Activated CD8-positive, alpha-beta memory T cell treated with anti-CD3 and anti-CD28 coated beads, Interleukin-2, amount 50 U/mL, for 1 hour (primary cell): Measurements from ENCODE around the gene SRGAP3.

ENCODE experiments used
- DNase-seq: peaks from one replicate; pipeline ENCODE4 v3.0.0-alpha.2; 2020; ENCODE audit errors: extremely low read depth

SRGAP3 gene

DNA sequence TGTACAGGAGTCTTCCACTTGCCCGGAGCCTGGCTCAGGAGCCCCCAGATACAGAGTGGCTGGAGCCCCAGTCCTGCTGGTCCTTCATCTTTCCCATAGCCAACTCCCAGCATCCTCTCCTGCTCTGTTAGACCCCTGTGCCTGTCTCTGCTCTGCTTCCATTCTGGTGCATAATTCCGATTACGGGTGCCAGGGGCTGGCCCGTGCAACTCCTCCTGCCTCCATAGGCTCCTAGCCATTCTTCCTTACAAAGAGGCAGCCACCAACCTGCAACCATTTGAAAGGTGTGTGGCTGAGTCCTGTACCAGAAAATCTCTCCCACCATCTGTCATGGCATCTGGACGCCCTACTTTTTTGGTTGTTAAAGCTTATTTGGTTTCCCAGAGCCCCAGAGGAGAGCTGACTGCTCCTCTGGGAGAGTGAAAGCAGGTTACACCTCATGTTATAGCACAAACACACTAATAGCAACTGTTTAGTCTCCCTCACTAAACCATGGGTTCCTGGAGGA is 281.0 kb downstream of the SRGAP3 start:
- no peak for DNase-seq

DNA sequence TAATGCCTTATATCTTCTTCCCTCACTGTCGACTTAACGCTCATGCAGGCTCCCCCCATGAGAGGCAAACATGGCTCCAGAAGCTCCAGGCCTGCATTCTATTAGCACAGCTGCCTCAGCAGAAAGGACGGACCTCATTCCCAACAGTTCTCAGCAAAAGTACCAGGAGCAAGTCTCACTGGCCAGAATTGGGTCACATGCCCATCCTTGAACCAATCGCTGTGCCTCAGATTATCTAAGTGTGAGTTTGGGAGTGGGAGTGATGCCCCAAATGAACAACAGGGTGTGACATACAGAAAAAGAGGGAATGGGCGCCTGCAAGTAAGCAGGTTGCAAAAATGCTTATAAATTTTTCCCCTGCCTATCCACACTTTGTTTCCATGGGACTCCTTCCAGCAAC is 281.9 kb downstream of the SRGAP3 start:
- no peak for DNase-seq

DNA sequence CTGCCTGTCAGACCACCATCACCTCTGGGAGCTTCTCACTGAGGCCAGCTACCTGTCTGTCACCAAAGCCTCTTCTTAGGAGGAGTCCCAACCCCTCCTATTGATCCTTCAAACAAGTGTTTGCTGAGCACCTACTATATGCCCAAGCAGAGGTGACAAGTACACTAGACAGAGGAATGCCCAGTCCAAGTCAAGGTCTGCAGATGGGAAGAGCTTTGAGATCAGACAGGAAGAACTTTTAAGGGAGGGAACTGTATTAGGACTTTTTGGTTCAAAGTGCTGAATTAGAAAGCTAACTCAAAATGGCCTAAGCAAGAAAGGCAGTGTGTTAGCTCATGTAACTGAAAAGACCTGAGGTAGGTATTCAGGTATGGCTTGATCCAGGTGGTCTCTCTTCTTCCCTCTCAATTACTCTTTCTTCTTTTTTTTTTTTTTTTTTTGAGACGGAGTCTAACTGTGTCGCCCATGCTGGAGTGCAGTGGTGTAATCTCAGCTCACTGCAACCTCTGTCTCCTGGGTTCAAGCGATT is 282.6 kb downstream of the SRGAP3 start:
- DNase-seq: no peak

DNA sequence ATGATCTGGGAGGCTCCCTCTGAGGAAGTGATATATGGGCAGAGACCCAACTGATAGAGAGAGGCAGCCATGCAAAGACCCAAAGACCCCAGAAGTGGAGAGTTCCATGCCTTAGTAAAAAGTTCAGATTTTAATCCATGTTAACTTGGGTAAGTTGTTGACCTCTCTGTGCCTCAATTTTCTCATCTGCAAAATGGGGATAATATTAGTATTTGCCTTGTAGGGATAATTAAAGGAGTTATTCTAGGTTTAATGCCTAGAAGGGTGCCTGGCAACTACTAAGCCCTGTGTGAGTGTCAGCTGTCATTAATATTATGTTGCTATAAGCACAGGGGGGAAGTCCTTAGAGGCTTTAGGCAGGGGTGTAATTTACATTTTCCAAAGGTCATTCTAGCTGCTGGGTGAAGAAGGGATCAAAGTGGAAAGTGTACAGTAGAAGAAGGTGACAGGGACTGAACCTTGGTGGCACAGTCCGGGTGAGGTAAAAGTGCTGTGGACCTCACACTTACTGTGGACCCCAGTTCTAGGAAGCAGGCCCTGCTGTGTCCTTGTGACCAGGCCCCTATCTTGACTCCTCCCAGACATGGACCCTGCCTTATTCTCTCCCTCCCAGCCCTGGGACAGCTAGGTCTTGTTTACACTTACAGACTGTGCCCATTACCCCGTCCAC is 283.2 kb downstream of the SRGAP3 start:
- no peak for DNase-seq

DNA sequence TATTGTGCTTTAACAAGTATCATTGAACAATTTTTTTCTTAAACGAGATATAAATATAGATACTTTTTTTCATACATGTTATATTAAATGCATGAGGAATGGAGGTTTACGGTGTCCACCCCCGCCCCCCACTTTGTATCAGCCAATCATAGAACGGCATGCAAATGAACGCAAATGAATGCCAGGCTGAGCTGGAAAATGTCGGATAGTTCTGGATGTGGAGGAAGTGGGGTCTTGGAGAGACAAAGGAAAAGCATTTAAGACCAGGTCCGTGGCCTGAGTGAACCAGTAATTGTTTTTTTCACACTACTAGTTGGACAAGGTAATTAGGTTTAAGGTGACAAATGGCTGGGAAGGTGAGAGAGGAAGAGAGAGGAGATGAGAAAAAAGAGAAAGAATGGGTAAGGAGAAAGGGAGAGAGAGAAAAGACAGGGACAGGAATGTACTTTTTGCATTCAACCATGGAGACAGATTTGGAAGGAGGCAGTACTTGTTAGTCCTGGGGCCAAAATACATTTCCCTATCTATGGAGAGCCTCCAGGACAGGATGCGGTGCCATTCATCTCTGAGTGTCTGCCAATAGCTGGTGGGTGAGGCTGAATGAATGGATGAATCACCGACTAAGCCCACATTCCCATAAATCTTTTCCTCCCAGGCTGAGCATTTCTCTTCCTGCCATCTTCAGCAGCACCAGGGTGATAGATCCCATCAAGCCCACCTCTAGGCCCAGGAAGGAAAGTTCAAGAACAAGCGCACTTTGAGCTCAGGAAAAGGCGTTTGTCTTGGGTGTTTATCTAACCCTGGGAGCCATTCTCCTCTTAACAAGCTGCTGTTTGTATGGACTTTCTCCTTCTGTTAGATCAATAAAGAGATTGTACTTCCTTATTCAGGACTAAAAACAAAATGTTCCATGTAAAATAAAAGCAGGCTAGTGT is 284.7 kb downstream of the SRGAP3 start:
- DNase-seq: no peak

DNA sequence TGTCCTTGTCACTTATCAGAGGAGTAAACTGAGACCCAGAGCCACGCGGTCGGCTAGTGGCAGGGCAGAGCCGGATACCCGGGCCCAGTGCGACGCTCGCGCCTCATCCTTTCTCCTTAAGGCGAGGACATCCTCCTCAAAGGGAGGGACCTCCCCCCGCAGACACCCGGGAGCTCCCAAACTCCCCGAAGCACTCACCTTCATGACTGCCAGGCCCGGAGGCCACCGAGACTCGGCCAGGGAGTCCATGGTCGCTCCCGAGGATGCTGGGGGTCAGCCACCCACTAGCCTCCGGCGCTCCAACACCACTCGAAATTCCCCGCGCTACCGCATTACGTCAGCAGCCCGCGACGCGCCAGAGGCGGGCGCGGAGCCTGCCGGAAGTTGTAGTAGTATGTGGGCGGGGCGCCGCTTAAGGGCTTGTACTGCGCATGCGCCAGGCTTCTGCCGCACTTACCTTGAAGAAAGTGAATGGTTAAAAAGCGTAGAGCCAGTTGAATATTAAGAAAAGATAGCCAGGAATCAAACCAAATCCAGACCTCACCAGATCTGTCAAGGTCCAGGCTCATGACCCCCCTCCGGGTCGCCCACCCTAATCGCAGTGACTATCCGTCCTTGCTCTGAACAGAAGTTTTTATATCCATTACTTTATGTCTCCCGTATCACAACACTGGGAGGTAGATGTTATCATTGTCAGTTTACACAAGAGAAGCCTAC is 286.2 kb downstream of the SRGAP3 start, which contains the start of gene RAD18:
Gene RAD18 (minus strand): TSS at position 336 of the 717 bp plus-strand sequence. CDS start 87 bp downstream, at position 249.
- peak; percentile 78 for DNase-seq

DNA sequence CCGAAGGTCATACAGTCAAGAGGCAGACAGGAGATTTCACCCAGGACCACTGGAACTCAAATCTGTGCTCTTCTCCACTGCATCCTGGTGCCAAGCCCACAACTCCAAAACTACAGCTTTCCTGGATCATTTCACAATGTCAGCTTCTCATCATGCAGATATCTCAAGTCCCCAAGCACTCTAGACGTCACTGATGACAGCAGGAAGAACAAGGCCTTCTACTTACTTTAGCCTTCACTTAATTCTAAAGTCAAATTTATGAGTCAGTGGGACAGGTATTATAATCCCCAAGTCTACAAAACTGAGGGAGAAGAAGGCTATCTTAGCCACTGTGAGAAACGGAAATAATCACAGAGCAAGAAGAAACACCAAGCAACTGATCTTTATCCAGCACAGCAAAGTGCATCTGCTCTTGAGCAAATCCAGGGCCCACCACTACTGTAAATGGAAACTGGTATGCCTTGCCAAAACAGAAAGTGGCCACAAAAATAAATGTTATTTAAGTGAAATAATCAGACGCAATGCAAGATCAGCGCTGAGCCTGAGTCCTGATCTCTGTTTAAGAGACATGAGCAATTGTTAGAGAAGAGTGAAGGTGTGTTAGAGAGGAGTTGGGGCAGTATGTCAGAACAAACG is 287.1 kb downstream of the SRGAP3 start:
- DNase-seq: no peak

DNA sequence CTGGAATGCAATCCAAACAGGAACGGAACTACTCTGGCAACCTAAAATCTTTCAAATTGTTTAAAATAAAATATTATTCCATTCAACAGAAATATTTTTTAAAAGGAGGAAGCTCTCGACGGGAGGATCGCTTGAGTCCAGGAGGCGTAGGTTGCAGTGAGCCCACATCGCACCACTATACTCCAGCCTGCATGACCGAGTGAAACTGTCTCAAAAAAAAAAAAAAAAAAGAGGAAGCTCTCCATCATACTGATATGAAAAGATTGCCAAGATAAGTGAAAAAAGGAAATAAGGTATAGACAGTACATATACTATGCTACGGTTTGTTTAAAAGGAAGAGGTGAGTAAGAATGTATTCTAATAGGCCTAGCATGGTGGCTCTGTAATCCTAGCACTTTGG is 289.8 kb downstream of the SRGAP3 start:
- DNase-seq: no peak

DNA sequence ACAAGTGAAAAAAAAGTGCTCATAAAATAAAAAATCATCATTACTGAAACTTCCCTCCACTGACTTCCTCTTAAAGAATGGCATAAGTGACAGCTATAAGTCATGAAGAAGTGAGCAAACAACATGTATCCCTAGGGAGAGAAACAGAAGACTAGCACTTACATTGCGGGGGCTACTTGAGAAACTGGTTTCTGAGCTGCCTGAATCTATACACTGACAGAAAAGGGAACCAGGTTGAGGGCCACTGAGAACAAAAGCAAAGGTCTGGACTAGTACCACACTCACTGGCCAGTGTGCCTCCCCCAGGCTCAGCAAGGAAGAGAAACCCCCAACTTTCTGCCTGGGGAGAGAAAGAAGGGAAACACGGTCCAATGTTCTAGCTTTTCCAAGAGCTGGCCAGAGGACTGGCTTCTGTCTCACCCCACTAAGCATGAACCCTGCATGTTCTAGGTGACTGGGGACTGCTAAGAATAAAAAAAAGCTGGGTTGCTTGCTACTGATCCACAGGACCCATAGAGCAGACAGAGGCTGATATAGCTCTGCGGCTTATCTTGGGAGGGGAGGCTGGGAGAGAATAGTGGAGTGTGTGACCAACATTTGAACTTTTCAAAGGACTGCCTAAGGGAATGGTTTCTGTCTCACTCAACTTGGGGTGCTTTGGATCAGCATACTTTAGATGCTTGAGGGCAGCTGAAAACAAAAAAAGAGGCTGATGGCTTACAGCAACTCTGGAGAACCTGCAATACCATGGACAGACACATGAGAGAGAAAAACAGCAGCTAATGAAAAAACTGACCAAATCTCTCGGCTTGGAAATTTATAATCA is 294.3 kb downstream of the SRGAP3 start:
- no peak for DNase-seq

DNA sequence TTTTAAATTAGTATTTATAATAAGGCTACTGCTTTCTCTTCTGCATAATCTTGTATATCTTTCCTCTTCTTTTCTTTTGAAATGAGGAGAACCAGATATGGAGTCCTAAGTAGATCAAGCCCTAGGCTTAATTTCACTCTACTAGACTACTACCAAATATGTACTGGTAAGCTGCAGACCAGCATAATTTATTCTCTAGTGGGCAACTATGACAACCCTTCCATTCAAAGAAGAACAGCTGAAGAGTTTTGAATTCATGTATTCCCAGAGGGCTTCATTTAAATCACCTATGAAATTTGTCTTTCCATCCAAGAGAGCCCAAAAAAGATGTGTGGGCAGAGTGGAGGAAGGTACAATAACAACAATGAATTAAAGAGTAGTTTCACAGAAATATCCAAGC is 296.1 kb downstream of the SRGAP3 start:
- DNase-seq: no peak

DNA sequence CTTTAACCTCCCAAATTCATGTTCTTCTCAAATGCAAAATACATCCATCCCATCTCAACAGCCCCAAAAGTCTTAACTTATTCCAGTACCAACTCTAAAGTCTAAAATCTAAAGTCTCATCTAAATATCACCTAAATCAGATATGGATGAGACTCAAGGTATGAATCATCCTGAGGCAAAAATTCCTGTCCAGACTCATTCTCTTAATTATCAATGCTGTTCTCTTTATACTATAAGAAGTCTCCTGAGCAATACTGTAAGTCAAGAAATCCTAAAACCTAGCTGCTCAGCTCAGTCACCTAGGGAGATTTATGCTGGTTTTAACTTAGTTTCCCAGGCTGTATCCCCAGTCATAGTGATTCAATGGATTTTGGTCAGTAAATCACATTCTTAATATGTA is 297.3 kb downstream of the SRGAP3 start:
- DNase-seq: no peak

DNA sequence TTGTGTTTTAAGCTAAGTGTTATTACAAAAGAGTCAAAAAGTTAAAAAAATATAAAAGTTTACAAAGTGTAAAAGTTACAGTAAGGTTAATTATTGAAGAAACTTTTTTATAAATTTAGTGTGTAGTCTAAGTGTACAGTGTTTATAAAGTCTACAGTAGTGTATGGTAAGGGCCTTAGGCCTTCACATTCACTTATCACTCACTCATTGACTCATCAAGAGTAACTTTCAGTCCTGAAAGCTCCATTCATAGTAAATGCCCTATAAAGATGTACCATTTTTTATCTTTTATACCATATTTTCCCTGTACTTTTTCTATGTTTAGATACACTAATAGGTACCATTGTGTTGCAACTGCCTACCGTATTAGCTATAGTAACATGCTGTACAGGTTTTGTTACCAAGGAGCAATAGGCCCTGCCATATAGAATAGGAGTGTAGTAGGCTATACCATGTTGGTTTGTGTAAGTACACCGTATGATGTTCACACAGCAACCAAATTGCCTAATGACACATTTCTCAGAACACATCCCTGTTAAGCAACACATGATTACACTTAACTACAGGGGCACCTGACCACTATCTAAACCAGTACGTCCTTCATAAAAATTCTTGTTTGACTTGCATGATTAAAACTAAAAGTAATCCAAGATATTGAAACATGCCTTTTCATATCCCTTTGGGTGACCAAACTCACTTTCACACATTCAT is 303.4 kb downstream of the SRGAP3 start:
- no peak for DNase-seq

DNA sequence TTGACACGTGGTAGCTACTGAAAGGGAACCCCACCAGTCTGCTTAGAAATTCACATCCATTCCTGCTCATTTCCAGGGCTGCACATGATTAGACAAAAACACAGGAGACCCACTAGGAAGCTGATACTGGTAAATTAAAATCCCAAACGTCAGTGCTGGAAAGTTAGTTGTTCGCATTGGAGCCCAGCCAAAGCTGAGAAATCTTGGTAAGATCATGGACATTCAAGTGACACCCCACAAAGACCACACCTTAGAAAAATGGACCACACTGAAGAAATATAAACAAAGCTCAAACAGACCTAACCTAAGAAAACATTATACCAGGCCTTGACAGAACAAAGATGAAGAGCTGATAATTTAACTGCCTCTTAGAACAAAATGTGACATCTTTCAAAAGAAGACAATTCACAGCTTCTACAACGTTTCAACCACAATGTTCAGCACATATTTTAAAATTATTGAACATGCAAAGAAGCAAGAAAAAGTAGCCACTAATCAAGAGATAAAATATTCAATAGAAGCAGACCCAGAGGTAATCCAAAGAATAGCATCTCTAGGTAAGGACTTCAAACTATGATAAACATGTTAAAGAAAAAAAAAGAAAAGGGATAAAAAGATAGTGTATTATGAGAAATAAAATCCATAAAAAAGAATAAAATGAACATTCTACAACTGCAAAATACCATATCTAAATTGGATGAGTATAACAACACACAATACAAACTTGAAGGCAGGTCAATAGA is 306.5 kb downstream of the SRGAP3 start:
- DNase-seq: no peak

DNA sequence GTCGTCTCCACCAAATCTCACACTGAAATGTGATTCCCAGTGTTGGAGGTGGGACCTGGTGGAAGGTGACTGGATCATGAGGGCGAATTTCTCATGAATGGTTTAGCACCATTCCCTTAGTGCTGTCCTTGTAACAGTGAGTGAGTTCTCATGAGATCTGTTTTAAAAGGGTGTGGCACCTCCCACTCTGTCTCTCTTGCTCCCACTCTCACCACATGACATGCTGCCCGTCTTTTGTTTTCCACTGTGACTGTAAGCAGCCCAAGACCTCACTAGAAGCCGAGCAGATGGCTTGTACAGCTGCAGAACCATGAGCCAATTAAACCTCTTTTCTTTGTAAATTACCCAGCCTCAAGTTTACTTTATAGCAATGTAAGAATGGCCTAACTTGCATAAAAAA is 307.3 kb downstream of the SRGAP3 start:
- DNase-seq: no peak

DNA sequence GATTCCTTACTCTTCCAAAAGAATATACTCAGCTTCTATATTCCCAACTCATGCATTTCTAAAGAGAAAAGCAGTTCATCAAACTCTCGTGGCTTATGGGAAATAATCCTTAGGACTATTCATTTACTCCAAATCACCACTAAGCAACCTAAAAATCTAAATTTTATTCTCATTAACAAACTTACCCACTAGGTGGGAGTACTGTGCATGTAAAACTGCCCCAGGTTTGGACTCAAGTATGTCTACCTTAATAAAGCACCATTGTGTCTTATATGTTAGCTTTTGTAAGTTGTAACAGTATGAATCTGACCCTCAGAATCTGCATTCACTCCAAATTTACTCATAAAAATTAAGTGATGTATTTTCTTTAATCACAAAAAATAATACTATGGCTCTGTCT is 311.4 kb downstream of the SRGAP3 start:
- DNase-seq: no peak

DNA sequence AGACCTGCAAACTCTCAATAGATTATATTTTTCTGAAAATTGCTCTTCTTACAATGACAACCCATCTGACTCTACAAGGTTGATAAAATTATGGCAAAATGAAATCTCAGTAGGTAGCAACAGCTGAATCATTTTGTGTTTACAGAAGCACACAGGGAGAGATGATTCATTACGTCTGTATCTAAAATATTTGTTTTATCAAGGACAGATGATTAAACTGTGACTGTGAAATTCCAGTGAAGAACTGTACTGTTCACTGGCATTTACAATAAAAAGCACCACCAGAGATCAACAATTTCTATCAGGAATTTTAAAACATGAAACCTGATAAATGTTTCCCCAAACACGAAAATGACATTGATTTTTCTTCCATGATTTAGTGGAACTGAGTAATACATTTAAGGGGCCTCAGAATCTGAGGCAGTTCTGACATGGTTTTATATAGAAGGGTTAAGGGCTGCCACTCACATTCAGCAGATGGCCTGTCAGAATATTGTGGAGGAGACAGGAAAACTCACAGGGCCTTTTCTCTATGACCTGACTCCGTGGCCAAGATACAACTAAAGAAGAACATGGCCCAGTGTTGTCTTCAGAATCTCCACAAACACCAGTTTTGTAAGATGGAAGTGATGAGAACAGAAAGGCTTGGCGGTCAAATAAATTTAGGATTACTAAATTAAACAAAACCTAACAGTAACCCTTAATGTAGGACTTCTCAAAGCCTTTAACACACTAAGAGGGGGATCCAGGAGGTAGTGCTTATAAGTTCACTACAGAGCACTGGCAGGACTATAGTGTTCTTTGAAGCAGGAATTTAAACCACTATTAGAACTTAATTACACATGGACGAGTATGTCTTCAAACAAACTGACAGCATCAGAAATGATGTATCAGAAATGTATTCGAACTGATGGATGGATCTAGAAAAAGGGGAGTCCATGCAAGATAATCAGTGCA is 312.1 kb downstream of the SRGAP3 start:
- no peak for DNase-seq

DNA sequence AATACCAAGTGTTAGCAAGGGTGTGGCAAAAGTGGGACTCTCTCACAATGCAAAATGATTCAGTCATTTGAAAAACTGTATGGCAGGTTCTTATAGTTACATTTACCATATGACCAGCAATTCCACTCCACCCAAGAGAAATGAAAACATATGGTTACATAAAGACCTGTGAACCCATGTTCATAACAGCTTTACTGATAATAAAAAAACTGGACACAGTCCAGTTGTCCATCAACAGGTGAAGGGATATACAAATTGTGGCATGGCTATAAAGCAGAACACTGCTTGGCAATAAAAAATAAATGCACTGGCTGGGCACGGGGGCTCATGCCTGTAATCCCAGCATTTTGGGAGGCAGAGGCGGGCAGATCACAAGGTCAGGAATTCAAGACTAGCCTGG is 316.9 kb downstream of the SRGAP3 start:
- no peak for DNase-seq

DNA sequence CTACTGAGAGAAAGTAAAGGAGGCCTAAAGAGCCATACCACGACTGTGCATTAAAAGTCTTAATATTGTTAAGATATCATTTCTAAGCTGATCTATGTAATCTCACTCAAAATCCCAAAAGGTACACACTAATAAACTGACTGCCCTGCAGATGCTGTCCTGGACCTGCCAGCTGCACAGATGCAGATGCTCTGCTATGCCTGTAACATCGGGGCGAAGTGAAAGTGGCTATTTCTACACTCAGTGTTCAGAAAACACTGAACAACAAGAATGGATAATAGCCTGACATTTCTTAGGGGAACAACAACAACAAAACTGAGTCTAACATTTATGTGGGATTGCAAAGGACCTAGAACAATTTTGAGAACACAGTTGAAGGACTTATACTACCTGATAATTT is 318.1 kb downstream of the SRGAP3 start:
- DNase-seq: no peak
